RWPE1 (cell line): ENCODE results near the gene DENND5B.

Experiments used
- CTCF ChIA-PET: fragments of 350-600 bp; sonication (Branson Sonifier 250); formaldehyde crosslinking; extraction: SDS; loops from one replicate; lab custom pipeline; 2021; lab: Yijun Ruan, JAX
- POLR2A ChIA-PET: fragments of 400-600 bp; formaldehyde crosslinking; extraction: SDS; loops from one replicate; lab custom pipeline; 2020; ENCODE audit warnings: antibody characterized with exemption; ENCODE audit not compliant: low non-redundant PET; lab: Yijun Ruan, JAX
- DNase-seq: peaks from one replicate; pipeline ENCODE4 v3.0.0; 2012; ENCODE audit warnings: low spot score
- H3K27ac ChIP-seq: fragments of 450-650 bp; 2 replicates; pipeline ENCODE4 v1.5.1; 2017
- TF ChIP-seq, protein P1 (sequence below): fragments of 450-650 bp; conservative IDR thresholded peaks from 2 replicates; pipeline ENCODE4 v1.5.1; 2017; ENCODE audit warnings: low read depth, mild to moderate bottlenecking

The DENND5B gene

GRCh38 chr12:31470459-31470858, 120.5 kb downstream of the DENND5B start:
- TF ChIP-seq, protein P1, sequence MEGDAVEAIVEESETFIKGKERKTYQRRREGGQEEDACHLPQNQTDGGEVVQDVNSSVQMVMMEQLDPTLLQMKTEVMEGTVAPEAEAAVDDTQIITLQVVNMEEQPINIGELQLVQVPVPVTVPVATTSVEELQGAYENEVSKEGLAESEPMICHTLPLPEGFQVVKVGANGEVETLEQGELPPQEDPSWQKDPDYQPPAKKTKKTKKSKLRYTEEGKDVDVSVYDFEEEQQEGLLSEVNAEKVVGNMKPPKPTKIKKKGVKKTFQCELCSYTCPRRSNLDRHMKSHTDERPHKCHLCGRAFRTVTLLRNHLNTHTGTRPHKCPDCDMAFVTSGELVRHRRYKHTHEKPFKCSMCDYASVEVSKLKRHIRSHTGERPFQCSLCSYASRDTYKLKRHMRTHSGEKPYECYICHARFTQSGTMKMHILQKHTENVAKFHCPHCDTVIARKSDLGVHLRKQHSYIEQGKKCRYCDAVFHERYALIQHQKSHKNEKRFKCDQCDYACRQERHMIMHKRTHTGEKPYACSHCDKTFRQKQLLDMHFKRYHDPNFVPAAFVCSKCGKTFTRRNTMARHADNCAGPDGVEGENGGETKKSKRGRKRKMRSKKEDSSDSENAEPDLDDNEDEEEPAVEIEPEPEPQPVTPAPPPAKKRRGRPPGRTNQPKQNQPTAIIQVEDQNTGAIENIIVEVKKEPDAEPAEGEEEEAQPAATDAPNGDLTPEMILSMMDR: no peak
- no peak overlapping the region for H3K27ac ChIP-seq
- POLR2A ChIA-PET: no interaction called here
- CTCF ChIA-PET: no interaction called here
- DNase-seq: no peak

GRCh38 chr12:31466768-31467167, 124.2 kb downstream of the DENND5B start:
- no peak for DNase-seq
- H3K27ac ChIP-seq: no peak overlapping the region
- POLR2A ChIA-PET: no interaction called here
- CTCF ChIA-PET: interaction anchor here (0.5 kb wide), 1 partner anchor 171 kb away, joined by 3 read pairs; no protein-coding TSS in a partner anchor
- TF ChIP-seq, protein P1: no peak

GRCh38 chr12:31465002-31465401, 125.9 kb downstream of the DENND5B start:
- H3K27ac ChIP-seq: no peak overlapping the region
- TF ChIP-seq, protein P1: no peak
- DNase-seq: no peak
- ChIA-PET CTCF (no interaction called here), POLR2A (no interaction called here)

DNA sequence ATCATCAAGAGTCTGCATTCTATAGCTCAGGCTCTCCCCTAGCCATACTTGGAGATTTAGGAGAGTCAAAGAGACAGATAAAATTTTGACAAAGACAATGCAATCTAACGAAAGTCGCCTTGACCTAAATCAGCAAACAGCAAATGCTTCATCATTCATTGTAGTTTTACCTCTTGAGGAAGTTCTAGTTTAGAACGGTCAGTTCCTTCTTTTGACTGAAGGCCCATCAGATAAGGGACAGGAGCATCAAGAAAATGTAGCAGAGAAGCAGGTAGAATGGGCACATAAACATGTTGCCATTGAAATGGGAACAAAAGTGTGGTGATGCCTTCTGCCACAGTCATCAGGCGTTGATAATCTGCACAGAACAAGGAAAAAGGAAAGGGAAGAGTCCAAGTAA, 130.9 kb downstream of the DENND5B start:
- ChIA-PET POLR2A (no interaction called here), CTCF (no interaction called here)
- no peak for DNase-seq
- H3K27ac ChIP-seq: no peak overlapping the region
- TF ChIP-seq, protein P1: no peak

DNA sequence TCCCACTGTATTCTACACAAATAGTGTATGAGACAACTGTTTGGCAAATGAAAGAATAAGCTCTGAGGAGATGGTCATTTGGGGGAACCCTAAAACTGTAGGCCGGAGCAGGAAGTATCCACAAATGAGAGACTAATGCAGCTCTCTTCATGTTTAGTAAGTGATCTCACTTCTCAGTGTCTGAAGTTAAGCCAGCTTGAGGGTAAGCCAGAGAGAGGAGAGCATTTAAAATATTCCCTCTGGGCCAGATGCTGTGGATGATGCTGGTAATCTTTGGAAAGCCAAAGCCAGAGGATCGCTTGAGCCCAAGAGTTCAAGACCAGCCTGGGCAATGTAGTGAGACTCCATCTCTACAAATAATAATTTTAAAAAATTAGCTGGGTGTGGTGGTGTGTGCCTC, 134.4 kb downstream of the DENND5B start:
- peak overlapping the region; percentile 22; the same call in 1 of the 2 replicates for H3K27ac ChIP-seq
- TF ChIP-seq, protein P1: no peak
- POLR2A ChIA-PET: interaction anchor here (0.7 kb wide), 1 partner anchor 13 kb away, joined by 3 read pairs; no protein-coding TSS in a partner anchor
- CTCF ChIA-PET: no interaction called here
- no peak for DNase-seq

GRCh38 chr12:31444736-31445135, 146.2 kb downstream of the DENND5B start:
- CTCF ChIA-PET: no interaction called here
- TF ChIP-seq, protein P1: no peak
- H3K27ac ChIP-seq: no peak overlapping the region
- POLR2A ChIA-PET: no interaction called here
- no peak for DNase-seq
